SK-N-MC (cell line): ENCODE data around the gene CGN.

ENCODE experiments used
- DNase-seq: peaks from one replicate; pipeline ENCODE4 v3.0.0-alpha.2; 2011; ENCODE audit warnings: low read depth, low spot score
- H3K27ac ChIP-seq: fragments of 200-600 bp; sonication (generic); 2 replicates; pipeline ENCODE4 v1.5.1; 2016; ENCODE audit warnings: mixed run types
- H3K36me3 ChIP-seq: fragments of 200-600 bp; sonication (generic); 2 replicates; pipeline ENCODE4 v1.6.1; 2017; ENCODE audit warnings: antibody characterized with exemption, low read length, mixed read lengths; ENCODE audit not compliant: insufficient read depth
- H3K4me3 ChIP-seq: fragments of 200-600 bp; sonication (generic); 2 replicates; pipeline ENCODE4 v1.5.1; 2016
- H3K9ac ChIP-seq: fragments of 200-600 bp; sonication (generic); 2 replicates; pipeline ENCODE4 v1.8.0; 2017; ENCODE audit warnings: mixed run types, mixed read lengths; ENCODE audit not compliant: insufficient read length
- H3K9me3 ChIP-seq: fragments of 200-600 bp; sonication (generic); 2 replicates; pipeline ENCODE4 v1.6.1; 2017; ENCODE audit warnings: low read depth, mild to moderate bottlenecking, antibody characterized with exemption, low read length, moderate library complexity, mixed read lengths
- EZH2 ChIP-seq: fragments of 200-600 bp; sonication (generic); IDR thresholded peaks from one replicate; pipeline ENCODE4 v1.6.1; 2017; ENCODE audit warnings: antibody characterized with exemption
- FOXP2 ChIP-seq: optimal IDR thresholded peaks from 2 replicates; pipeline ENCODE3; 2011; ENCODE audit warnings: mild to moderate bottlenecking, moderate library complexity; ENCODE audit not compliant: insufficient read depth; ENCODE audit errors: extremely low read length, control extremely low read depth
- POLR2AphosphoS5 ChIP-seq: IDR thresholded peaks from 2 replicates; pipeline ENCODE4 v1.6.1; 2012; ENCODE audit warnings: mild to moderate bottlenecking, low read depth, low read length, borderline replicate concordance

Gene CGN

DNA sequence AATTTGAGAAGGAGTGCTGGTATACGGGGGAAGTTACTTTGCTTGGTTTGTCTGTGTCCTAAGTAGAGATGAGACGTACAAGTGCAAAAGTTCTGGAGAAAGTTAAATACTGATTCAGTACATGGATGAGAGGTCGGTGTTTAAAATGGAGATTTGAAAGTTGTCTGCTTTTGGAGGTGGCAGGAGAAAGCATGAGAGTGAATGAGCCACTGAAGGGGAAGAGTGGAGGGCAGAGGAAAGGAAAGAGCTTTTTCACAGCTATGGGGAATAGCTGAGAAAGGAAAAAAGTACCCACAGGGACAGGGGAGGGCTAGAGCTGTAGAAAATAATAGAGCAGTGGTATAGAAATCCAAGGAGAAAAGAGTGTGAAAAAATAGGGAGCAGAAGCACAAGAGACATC lies 18.1 kb upstream of the CGN start:
- no peak overlapping the region for H3K27ac ChIP-seq
- no peaks in the 10 kb centered on the region for H3K36me3 ChIP-seq
- DNase-seq, result no peak
- H3K9ac ChIP-seq, result no peak overlapping the region
- no peak for TF ChIP-seq EZH2
- no peaks in the 10 kb centered on the region for H3K9me3 ChIP-seq
- H3K4me3 ChIP-seq, result no peak overlapping the region

GRCh38 chr1:151494741-151495281 lies 16.4 kb upstream of the CGN start:
- no peak overlapping the region for H3K27ac ChIP-seq
- H3K9ac ChIP-seq, result no peak overlapping the region
- H3K36me3 ChIP-seq, result no peaks in the 10 kb centered on the region
- H3K9me3 ChIP-seq, result no peaks in the 10 kb centered on the region
- TF ChIP-seq FOXP2 (no peak), POLR2AphosphoS5 (no peak), EZH2 (no peak)
- no peak overlapping the region for H3K4me3 ChIP-seq
- DNase-seq, result no peak

- no peaks in the 10 kb centered on the region for H3K36me3 ChIP-seq
- no peak for TF ChIP-seq POLR2AphosphoS5
- TF ChIP-seq EZH2, result no peak
- no peak for TF ChIP-seq FOXP2
- H3K27ac ChIP-seq, result peak overlapping the region; percentile 59; the same call in 1 of the 2 replicates
- H3K9me3 ChIP-seq, result no peaks in the 10 kb centered on the region
- no peak overlapping the region for H3K9ac ChIP-seq
- no peak overlapping the region for H3K4me3 ChIP-seq
- DNase-seq, result no peak
Observed at GRCh38 chr1:151495316-151495715, 15.9 kb upstream of the CGN start.

- Histone ChIP-seq H3K4me3 (no peak overlapping the region), H3K27ac (no peak overlapping the region), H3K9me3 (no peaks in the 10 kb centered on the region), H3K36me3 (no peaks in the 10 kb centered on the region), H3K9ac (no peak overlapping the region)
- no peak for DNase-seq
- no peak for TF ChIP-seq EZH2
- no peak for TF ChIP-seq POLR2AphosphoS5
- no peak for TF ChIP-seq FOXP2
Observed at GRCh38 chr1:151499365-151499764, 11.8 kb upstream of the CGN start.

GRCh38 chr1:151499930-151500329 lies 11.3 kb upstream of the CGN start:
- no peak for DNase-seq
- no peaks in the 10 kb centered on the region for H3K36me3 ChIP-seq
- no peak overlapping the region for H3K9ac ChIP-seq
- no peak overlapping the region for H3K4me3 ChIP-seq
- H3K27ac ChIP-seq, result no peak overlapping the region
- H3K9me3 ChIP-seq, result no peaks in the 10 kb centered on the region
- TF ChIP-seq FOXP2 (no peak), EZH2 (no peak), POLR2AphosphoS5 (no peak)

- no peak for DNase-seq
- no peaks in the 10 kb centered on the region for H3K36me3 ChIP-seq
- no peaks in the 10 kb centered on the region for H3K9me3 ChIP-seq
- H3K4me3 ChIP-seq, result no peak overlapping the region
- no peak overlapping the region for H3K27ac ChIP-seq
- no peak overlapping the region for H3K9ac ChIP-seq
- TF ChIP-seq POLR2AphosphoS5 (no peak), FOXP2 (no peak), EZH2 (no peak)
Observed at GRCh38 chr1:151501474-151501873, 9.7 kb upstream of the CGN start.

GRCh38 chr1:151502035-151502700 lies 9.0 kb upstream of the CGN start:
- no peak overlapping the region for H3K9ac ChIP-seq
- TF ChIP-seq FOXP2 (no peak), EZH2 (no peak), POLR2AphosphoS5 (no peak)
- no peak for DNase-seq

GRCh38 chr1:151502859-151503780 lies 8.1 kb upstream of the CGN start:
- TF ChIP-seq FOXP2 (no peak), POLR2AphosphoS5 (no peak), EZH2 (no peak)
- H3K4me3 ChIP-seq, result no peak overlapping the region
- no peaks in the 10 kb centered on the region for H3K36me3 ChIP-seq
- no peak for DNase-seq
- H3K27ac ChIP-seq, result no peak overlapping the region
- no peaks in the 10 kb centered on the region for H3K9me3 ChIP-seq
- H3K9ac ChIP-seq, result no peak overlapping the region

More at GRCh38 chr1:151502035-151502700, 9.0 kb upstream of the CGN start:
- H3K27ac ChIP-seq, result no peak overlapping the region
- no peaks in the 10 kb centered on the region for H3K36me3 ChIP-seq
- H3K4me3 ChIP-seq, result no peak overlapping the region
- no peaks in the 10 kb centered on the region for H3K9me3 ChIP-seq
